Measurements from ENCODE around the gene ZER1.
A peak's percentile ranks its signal among the peaks of the same experiment; 100 is the strongest.

Gene ZER1

DNA sequence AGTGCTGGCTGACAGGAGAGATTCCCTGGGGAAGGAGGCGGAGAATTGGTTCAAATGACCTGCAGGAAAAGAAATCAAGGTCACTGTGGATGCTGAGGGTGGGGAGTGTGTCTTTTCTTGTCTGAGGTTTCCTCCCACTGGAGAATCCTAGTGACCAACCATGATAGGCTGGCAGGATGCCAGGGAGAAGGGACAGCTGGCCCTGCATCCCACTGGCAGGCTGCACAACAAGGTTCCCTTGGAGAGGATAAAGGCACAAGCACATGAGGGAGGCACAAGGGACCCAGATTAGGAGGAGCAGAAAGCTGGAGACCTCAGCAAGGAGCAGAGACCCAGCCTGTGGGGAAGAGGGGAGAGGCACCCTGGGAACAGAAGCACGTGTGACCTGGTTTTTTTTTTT, 36.4 kb downstream of the ZER1 start:
- DNase-seq (ENCODE audit: low spot score) = no peak

DNA sequence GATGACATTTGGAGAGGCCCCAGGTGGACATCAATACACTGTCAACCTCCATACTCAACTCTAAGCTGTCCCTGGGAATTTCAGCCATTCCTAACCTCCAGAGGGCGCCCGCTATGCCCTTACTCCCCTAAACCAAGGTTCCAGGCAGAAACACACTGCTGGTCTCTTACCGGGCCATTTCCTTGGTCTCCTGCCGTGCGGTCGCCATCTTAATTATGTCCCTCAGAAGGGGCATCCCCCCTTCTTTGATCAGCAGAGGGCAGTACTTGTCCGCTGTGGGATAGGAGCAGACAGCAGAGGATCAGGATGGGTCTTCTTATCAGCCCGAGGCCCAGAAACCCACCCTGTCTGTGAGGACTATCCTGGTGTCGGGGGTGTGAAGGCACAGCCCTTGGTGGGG, 38.5 kb downstream of the ZER1 start:
- DNase-seq (ENCODE audit: low spot score) = peak; percentile 88

DNA sequence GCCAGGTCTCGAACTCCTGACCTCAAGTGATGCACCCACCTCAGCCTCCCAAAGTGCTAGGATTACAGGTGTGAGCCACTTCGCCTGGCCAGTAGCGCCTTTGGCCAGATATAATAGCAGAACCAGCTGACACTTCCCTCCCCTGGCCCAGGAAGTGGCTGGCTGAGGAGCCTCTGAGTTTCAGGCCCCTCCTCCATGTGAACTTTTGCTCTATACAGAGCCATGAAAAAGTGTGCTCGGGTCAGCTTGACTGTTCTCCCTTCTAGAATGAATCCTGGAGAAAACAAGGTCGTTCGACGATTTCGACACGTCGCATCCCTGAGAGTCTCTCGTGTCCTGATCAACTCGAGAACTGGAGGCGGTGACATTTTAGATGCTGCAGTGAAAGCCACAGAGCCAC, 39.2 kb downstream of the ZER1 start:
- no peak for DNase-seq (ENCODE audit: low spot score)

GRCh38 chr9:128731691-128732090, 40.0 kb downstream of the ZER1 start:
- DNase-seq (ENCODE audit: low spot score) = no peak

DNA sequence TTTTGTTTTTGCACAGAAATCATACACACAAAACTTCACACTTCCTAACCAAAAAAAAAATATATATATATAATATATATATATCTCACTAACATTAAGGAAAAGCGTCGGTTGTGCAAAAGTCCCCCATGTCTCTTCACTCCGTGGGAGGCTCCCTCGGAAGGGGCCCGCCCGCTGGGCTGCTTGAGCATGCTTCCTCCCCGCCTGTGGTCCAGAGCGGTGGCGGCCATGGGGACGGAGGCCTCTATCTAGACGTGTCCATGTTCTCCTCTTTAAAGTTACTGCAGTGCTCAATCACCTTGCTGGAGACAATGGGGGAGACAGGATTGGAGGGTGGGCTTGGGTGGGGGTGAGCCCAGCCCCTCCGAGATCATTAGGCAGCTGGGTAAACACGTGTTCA, 40.6 kb downstream of the ZER1 start:
- DNase-seq (ENCODE audit: low spot score) = no peak

DNA sequence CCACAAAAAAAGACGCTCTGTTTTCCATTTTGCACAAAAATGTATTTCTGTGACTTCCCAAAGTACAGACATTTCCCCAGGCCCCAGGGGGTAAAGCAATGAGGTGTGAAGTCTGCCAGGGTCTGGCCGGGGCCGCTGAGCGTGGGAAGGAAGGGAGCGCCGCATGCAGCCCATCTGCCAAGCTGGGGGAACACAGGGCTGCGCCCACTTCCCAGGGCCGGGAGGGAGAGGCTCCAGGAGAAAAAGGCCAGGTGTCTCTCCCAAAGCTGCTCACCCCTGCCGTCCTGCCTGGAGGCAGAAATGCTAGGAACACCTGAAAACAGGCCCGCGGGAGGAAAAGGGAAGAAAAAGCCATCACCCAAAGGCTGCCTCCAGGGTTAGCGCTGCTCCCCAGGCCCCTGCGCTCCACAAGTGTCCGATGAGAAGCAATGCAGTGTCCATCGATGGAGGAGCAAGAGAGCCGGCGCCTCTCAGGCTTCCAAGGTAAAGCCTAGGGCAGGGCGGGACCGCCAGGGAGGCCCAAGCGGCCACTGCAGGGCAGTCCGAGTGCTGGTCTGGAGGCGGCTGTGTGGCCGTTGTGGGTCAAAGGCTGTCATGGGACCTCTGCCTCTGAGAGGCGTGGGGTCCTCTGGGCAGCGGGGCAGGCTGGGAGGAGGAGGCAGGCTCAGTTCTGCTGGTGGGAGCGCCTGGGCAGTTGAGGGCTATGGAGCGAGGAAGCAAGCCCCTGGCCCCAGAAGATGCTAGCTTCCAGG, 41.8 kb downstream of the ZER1 start:
- DNase-seq (ENCODE audit: low spot score) = no peak

DNA sequence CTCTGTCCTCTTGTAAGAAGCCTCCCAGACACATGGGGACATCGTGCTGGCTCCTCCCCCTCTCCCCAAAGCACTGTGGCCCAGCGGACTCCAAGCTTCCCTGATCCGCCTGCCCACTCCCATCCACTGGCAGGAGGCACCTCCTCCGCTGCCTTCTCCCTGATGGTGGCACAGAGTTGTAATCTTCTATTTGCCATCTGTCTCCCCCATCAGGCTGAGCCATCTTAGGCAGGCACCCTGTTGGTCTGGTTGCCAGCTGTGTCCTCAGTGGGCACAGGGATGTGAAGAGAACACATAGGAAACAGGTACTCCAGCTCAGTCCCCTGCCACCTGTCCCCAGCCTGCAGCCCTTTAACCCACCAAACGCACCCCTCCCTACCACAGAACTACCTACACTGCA, 42.4 kb downstream of the ZER1 start:
- DNase-seq (ENCODE audit: low spot score) = no peak

DNA sequence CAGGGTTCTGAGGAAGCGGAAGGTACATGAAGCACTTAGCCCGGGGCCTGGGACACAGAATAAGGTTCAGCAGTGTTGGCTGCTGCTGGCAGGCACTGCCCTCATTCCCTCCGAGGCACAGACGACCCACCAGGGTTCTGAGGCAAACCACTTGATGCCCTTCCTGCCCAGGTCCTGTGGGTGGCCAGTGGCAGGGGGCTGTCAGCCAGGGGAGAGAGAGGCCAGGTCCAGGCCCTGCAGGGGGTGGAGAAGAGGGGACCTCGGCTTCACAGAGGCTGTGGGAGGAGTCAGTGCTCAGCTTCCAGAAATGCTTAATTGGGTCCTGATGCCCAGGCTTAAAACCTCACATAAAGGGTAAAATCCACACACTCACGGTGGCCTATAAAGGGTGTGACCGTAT, 43.4 kb downstream of the ZER1 start:
- no peak for DNase-seq (ENCODE audit: low spot score)

DNA sequence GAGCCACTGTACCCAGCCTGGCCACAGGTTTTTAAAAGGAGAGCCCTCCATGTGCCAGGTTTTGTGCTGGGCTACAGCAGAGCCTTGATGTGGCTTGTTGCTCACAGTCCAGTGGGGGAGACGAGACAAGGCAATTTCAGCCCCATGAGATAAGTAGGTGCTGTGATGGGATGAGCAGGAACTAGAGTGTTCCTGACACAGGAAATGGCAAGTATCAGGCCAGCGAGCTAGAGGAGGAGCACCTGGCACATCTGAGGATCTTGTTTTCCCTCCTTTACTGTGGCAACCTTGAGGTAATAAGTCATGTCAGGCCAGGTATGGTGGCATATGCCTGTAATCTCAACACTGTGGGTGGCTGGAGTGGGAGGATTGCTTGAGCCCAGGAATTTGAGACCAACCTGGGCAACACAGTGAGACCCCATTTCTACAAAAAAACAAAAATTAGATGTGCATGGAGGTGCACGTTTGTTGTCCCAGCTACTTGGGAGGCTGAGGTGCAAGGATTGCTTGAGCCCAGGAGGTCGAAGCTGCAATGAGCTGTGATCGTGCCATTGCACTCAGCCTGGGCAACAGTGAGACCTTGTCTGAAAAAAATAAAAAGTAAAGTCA, 44.0 kb downstream of the ZER1 start:
- no peak for DNase-seq (ENCODE audit: low spot score)

GRCh38 chr9:128724744-128725211, 46.9 kb downstream of the ZER1 start:
- DNase-seq (ENCODE audit: low spot score) = peak; percentile 79

DNA sequence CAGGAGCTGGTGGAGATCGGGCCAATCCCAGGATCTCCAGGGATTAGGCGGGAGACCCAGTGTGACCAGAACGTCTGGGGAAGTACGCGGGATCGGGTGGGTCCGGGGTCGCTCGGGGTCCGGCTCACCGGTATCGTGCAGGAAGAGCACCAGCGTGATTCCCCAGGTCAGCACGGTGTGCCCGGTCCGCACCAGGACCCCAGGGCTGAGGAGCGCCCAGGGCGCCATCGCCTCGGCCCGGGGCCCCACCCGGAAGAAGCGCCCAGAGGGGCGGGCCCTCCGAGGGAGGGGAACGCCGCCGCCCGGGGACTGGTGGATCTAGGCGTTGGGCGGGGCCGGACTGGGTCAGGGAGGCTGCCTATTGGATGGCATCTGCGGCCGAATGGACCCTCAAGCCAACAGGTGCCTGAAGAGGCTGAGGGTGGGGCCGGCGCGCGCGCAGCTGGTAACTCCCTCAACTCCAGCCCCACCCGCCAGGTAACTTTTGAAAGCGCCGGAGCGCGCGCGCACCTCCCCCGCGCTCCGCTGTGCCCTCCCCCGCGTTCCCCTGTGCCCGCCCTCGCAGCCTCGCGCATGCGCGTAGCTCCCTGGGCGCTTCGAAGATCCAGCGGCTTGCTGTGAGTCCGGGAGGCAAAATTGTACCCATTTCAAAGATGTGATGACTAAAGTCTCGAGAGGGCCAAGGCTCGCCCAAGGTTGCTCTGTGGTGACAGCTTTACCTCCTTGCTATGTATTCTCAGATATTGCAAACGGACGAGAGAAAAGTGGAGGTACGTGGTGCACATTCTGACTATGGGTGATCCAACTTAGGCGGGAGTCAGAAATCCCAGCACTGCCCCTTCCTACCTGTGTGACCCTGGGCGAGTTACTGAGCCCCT, 47.6 kb downstream of the ZER1 start, which contains the start of gene ZDHHC12:
ZDHHC12 (minus strand) TSS at position 262 of the 878 bp plus-strand sequence; CDS start at position 228, 34 bp downstream.
- peak; percentile 100 for DNase-seq (ENCODE audit: low spot score)

GRCh38 chr9:128723352-128723865, 48.3 kb downstream of the ZER1 start:
- no peak for DNase-seq (ENCODE audit: low spot score)

- DNase-seq (ENCODE audit: low spot score) = no peak
Measured at GRCh38 chr9:128722380-128723351, 49.1 kb downstream of the ZER1 start.

DNA sequence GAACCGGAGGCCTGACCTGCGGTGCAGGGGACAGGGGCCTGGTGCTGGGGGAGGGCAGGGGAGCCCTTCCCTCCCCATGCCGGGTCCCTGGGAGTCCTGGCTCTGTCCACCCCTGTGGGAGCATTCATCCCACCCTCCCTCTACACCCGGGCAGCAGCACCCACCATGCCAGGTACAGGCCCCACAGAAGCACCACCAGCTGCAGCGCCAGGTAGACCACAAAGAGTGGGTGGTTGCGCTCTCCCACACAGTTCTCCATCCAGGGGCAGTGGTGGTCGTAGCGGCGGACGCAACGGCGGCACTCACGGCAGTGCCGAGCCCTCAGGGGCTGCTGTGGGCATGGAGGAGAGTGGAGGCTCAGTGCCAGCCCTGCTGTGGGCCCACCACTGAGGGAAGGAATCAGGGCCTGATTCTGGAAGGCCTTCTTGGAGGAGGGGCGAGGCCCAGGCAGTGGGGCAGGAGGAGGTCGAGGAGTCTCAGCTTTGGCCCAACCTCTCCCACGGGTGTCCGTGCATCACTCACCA, 50.2 kb downstream of the ZER1 start:
- no peak for DNase-seq (ENCODE audit: low spot score)

DNA sequence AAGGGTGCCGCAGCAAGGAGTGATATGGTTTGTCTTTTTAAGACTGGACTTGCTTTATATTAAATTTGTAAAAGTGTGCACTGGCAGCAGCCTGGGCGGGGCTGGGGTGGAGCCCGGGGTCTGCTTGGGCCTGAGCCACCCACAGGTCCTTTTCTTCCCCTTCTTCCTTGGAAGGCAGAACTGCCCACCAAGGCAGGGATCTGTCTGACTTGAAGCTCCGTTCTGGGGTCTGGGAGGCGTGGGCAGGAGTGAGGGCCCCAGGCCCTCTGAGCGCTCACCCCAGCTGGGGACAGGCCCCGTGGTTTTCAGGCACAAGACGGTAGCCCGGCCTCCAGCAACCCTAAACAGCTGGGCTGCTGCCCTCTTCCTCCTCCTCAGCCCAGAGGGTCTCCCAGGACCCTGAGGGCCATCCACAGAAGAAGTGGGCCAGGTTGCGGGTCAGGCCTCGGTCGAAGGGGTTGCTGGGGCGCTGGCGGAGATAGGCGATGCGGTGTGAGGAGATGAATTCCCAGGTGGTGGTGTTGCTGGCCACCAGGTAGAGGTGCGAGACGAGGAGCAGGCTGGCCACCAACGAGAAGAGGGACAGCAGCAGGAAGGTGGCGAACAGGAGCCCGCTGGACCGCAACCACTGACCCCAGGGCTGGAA, 50.8 kb downstream of the ZER1 start:
- no peak for DNase-seq (ENCODE audit: low spot score)

DNA sequence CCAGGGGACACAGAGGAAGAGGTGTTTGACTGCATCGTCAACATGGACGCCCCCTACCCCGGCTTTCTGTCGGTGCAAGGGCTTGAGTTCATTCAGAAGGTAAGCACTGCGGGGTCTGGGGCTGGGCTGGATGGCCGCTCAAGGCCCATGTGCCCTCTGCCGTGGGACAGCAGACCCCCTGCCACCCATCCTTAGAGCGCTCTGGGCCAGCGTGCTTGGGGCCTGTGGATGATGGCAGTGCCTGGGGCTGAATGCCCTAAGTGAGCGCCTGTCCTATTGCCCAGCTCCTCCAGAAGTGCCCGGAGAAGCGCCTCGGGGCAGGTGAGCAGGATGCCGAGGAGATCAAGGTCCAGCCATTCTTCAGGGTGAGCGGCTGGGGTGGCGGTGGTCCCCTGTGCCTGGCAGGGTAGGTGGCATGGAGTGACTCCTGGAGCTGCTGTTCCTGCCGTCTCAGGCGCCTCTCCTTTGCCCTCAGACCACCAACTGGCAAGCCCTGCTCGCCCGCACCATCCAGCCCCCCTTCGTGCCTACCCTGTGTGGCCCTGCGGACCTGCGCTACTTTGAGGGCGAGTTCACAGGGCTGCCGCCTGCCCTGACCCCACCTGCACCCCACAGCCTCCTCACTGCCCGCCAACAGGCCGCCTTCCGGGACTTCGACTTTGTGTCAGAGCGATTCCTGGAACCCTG, 51.7 kb downstream of the ZER1 start:
- DNase-seq (ENCODE audit: low spot score) = no peak

- DNase-seq (ENCODE audit: low spot score) = no peak
Measured at GRCh38 chr9:128718475-128718874, 53.3 kb downstream of the ZER1 start.

DNA sequence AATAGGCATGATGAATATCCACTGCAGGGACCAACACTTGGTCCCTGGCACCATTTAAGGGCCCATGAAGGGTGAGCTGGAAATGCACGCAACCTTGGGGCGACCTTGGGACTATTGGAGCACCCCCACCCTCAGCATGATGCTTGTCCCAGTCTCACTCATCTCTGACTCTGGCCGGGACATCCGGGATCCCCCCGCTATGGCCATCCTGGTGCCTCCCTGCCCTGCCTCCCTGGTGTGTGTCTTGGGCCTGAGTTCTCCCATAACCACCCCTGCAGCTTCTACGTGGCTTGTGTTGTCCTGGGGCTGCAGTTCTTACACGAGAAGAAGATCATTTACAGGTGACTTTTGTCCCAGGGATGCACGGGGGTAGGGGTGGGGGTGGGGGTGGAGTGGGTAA, 53.7 kb downstream of the ZER1 start:
- no peak for DNase-seq (ENCODE audit: low spot score)

GRCh38 chr9:128716581-128717254, 55.0 kb downstream of the ZER1 start:
- no peak for DNase-seq (ENCODE audit: low spot score)
